SW 1271 (cell line): ENCODE results near the gene PAK3.

Experiments used
- DNase-seq, 2 experiments: peaks; one replicate each; lab custom pipeline; 2025; lab: John Stamatoyannopoulos, UW

PAK3 gene

GRCh38 chrX:111095974-111096895 is at the start of gene PAK3:
Gene PAK3 (plus strand): TSS chrX:111096191. CDS start chrX:111123104, 26,913 bp downstream.
- peak; percentile 1 to 26 for DNase-seq

DNA sequence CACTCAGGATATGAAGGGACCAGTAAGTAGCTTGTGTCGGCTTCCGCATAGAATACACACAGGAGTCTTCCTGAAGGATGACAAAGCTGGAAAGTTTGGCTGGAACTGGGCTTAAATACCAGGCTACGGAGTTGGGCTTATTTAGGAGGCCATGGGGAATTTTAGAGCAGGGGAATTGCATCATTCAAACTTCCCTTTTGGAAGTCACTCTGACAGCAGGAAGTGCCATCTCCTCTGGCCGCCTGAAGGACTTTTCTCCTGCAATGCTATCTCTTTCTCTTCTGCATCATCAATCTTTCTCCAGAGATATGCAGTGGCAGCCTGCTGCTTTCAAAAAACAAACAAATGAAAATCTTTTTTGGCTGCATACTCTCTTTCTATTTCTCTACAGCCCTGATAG is 48.4 kb upstream of the PAK3 start:
- no peak for DNase-seq

- no peak for DNase-seq
Measured at GRCh38 chrX:111052478-111052877, 43.5 kb upstream of the PAK3 start.

GRCh38 chrX:111071542-111072277 is 24.3 kb upstream of the PAK3 start:
- no peak for DNase-seq

GRCh38 chrX:111083081-111083480 is 12.9 kb upstream of the PAK3 start:
- no peak for DNase-seq

DNA sequence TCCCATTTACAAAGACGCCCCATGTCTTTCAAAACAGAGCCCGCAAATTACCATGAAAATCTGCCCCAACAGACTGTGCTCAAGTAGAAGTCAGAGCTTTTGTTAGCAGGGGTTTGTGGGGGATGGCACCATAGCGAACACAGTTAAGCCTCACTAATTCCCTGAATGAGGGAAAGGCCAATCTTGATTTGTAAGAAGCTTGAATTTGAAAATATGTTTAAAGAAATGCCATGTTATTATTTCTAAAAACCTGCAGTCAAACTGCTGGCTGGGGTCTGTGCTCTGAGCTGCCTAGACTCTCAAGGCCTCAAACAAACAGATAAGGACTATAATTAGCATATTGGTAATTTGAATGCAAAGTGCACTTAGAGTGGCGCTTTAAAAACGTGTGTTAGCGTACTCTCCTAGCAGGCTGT is 9.4 kb upstream of the PAK3 start:
- DNase-seq, result no peak

- no peak for DNase-seq
Measured at GRCh38 chrX:111088628-111089027, 7.4 kb upstream of the PAK3 start.

DNA sequence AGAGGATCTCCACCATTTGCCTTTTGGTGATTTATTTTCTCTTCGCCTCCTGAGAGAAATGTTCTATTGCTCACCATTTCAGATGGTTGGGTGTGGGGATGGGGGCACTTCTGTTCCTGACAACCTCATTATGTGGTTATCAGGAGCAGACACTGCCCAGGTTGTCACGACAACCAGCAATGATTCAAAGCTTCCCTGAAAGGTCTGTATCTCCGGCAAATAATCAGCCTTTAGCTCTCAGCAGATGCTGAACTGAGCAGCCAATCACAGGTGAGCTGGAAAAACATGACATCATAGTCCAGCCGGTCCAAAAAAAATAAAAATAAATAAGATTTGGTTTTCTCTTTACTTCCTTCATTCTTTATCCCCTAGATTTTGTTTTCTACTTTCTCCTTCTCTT is 5.5 kb upstream of the PAK3 start:
- no peak for DNase-seq

DNA sequence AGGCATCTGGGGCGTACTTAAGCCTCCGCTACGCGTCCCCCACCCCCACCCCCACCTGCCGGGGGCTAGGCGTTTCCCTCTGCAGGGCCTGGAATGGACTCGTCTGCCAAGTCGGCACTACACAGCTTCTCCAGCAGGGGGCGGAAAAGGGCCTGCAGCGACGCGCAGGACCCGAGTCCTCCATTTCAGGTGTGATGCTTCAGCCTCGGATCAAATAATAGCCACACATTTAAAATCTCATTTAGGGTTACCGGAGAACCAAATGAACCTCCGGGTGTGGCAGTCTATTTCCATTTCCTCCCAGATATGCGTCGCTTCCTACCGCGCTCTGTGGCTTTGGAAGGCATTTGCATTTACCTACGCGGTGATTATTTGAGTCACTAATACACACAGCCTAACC is 2.9 kb downstream of the PAK3 start:
- DNase-seq, result no peak

- DNase-seq, result peak in 1 of 2 experiments; percentile 14
Measured at GRCh38 chrX:111100191-111100590, 4.2 kb downstream of the PAK3 start.

- DNase-seq, result no peak
Measured at GRCh38 chrX:111101580-111101979, 5.6 kb downstream of the PAK3 start.

DNA sequence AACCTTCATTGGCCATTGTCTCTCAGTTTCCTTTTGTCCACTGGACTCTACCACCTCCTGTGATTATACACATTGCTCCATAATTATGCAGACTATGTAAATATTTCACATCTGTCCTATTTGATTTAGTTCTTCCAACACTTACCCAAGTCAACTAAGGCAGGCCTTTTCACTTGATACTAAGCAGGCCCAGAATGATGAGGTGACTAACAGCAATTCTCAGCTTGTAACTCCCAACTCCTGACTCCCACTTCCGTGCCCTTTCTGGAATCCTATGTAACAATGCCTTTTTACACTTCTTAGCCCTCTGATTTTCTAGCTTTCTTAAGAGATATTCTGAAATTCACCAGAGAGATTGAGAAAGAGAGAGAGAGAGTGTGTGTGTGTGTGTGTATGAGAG is 6.6 kb downstream of the PAK3 start:
- no peak for DNase-seq

DNA sequence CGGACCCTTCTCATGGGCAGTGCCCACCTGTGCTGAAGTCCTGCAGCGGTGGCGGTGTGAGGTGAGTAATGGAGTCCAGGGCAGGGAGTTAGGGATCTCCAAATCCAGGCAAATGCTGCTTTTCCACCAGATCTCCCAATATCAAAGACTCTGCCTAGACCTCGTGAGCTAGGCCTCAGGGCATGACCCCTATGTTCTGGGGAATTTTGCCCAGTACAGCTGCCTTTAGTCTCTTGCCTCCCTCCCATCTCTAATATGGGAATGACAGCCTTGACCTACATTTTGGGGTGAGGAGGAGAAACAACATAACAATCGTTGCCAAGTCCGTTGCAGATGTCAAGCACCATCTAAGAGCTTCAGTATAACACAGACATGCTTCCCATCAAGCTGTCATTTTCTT is 7.3 kb downstream of the PAK3 start:
- DNase-seq, result no peak

DNA sequence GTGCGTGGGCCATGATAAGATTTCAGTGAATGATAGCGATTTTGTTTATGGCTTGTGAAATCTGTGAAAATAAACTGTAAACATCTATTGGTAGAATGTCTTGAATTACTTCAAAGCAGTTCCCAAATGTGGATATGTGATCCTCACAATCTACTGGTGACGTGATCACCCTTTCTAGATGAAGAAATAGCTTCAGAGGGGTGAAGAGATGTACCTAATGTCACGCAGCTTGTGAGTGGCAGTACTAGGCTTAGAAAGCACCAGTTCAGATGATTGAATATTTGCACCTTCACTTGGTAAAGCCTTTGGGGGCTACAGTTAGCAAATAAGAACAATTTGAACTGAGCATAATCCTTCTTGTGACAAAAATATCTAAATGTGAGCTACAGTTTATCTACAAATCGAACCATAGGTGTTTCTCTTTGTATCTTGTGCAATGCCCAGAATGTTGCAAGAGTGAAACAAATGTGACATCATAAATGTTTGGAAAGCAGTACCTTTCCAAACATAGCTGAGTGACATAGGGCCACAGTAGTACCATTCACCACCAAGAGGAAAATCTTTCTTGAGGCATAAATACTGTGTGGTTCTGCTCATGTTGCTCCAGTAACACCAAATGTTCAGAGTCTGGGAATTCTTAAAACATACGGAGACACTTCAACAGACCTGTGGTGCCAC is 14.2 kb downstream of the PAK3 start:
- no peak for DNase-seq

- no peak for DNase-seq
Measured at GRCh38 chrX:111114806-111115205, 18.8 kb downstream of the PAK3 start.

- no peak for DNase-seq
Measured at GRCh38 chrX:111116666-111117065, 20.7 kb downstream of the PAK3 start.

DNA sequence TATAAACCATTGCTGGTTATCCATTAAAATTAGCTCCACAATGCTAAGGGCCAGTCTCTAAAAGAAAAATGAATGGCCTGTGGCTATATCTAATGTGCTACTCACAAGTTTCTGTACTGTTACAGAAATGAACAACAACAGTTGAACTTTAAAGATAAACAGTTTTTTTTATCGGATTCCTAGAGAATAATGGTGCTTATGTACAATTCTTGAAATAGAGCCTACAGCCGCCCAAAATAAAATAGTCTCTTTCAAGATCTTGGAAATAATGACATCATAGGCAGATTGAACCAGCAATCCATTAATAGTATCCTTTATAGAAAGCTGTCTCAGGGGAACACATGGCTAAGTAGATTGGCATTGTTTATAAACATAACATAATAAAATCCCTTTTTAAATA is 23.4 kb downstream of the PAK3 start:
- DNase-seq, result no peak

DNA sequence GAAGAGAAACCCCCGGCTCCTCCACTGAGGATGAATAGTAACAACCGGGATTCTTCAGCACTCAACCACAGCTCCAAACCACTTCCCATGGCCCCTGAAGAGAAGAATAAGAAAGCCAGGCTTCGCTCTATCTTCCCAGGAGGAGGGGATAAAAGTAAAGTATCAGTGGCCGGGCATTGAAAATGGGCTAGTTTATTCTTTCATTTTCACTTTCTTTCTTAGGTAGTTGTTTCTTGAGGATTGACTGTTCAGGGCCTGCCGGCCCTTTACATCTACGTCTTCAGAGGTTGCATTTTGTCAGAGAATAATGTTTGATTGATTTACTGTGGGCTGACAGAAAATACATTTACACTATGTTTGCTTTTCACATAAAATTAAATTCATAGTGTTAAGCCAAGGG is 27.1 kb downstream of the PAK3 start:
- DNase-seq, result no peak

GRCh38 chrX:111123606-111124179 is 27.7 kb downstream of the PAK3 start:
- DNase-seq, result no peak

- DNase-seq, result no peak
Measured at GRCh38 chrX:111124418-111124817, 28.4 kb downstream of the PAK3 start.

DNA sequence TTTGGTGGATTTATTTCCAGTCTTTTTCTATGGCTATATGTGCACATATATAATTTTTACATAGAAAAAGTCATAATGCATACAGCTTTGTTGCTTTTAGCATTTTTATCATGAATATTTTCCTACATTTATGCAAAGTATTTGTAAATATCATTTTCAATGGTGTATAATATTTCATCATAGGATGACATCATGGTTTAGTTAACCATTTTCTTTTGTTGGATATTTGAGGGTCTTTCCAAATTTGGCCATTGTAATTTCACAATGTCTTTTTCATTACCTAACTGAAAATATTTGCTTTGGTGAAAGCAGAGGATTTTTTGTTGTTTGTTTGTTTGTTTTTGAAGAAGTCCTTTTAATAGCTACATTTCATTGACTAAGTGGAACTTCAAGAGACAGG is 31.0 kb downstream of the PAK3 start:
- no peak for DNase-seq

DNA sequence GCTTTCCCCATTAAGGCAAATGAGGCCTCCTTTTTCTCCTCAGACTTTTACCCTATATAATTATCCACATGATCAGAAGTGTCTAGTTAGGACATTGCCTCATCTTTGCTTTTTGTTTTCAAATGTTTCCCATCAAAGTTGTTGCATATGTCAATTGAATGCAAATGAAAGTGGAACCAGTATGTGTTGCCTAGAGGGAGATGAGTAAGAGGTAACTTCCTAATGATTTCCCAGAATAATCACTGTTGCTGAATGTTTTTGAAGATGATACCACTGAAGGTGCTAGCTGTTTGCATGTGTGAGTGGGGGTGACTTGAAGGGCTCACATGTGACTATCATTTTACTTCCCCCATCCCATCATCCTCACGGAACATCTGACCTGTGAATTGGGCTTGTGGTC is 33.9 kb downstream of the PAK3 start:
- DNase-seq, result no peak
